Neural cell (in vitro differentiated cells): ENCODE results near the gene HIVEP1.
A peak's percentile ranks its signal among the peaks of the same experiment; 100 is the strongest.

Experiments
- CTCF ChIP-seq: fragments of 450-650 bp; IDR thresholded peaks from 2 replicates; pipeline ENCODE4 v1.5.1; 2014; ENCODE audit warnings: antibody characterized with exemption, mild to moderate bottlenecking, moderate library complexity; ENCODE audit not compliant: poor library complexity, severe bottlenecking
- EP300 ChIP-seq: fragments of 450-650 bp; conservative IDR thresholded peaks from 2 replicates; pipeline ENCODE4 v1.6.1; 2014; ENCODE audit warnings: antibody characterized with exemption, mild to moderate bottlenecking, moderate library complexity; ENCODE audit not compliant: poor library complexity, severe bottlenecking
- EZH2 ChIP-seq: fragments of 200-600, 300-800 bp; shearing (Covaris generic), sonication (generic); IDR thresholded peaks from 2 replicates; pipeline ENCODE4 v1.6.1; 2014; ENCODE audit warnings: antibody characterized with exemption, low read length, borderline replicate concordance, mild to moderate bottlenecking; ENCODE audit not compliant: insufficient read depth, poor library complexity, severe bottlenecking
- POLR2AphosphoS5 ChIP-seq: IDR thresholded peaks from 2 replicates; pipeline ENCODE4 v1.6.1; 2012
- RAD21 ChIP-seq: fragments of 450-650 bp; conservative IDR thresholded peaks from 2 replicates; pipeline ENCODE4 v1.6.1; 2014; ENCODE audit warnings: antibody characterized with exemption, mild to moderate bottlenecking, moderate library complexity
- REST ChIP-seq: IDR thresholded peaks from 2 replicates; pipeline ENCODE4 v1.6.1; 2012; ENCODE audit warnings: borderline replicate concordance
- SMC3 ChIP-seq: fragments of 450-650 bp; conservative IDR thresholded peaks from 2 replicates; pipeline ENCODE4 v1.6.1; 2014; ENCODE audit warnings: antibody characterized with exemption, mild to moderate bottlenecking, moderate library complexity; ENCODE audit not compliant: poor library complexity
- TAF1 ChIP-seq: IDR thresholded peaks from 2 replicates; pipeline ENCODE4 v1.6.1; 2012; ENCODE audit warnings: low read depth

GRCh38 chr6:12012558-12013306, 620 bp downstream of the HIVEP1 start:
- TF ChIP-seq CTCF = no peak
- peak; percentile 67 for TF ChIP-seq POLR2AphosphoS5
- peak; percentile 56 for TF ChIP-seq RAD21
- peak; percentile 35 for TF ChIP-seq EP300
- TF ChIP-seq REST = peak; percentile 38
- no peak for TF ChIP-seq EZH2
- peak; percentile 60 for TF ChIP-seq SMC3
- TF ChIP-seq TAF1 = peak; percentile 63
